HFF-Myc (cell line): ENCODE data around the gene CERK.

Experiments used
- DNase-seq: peaks from one replicate; pipeline ENCODE4 v3.0.0-alpha.2; 2011; ENCODE audit warnings: low read depth; ENCODE audit errors: extremely low read depth
- H3K4me3 ChIP-seq: replicated peaks from 2 replicates; pipeline ENCODE4 v1.5.1; 2011; ENCODE audit warnings: low read depth, mild to moderate bottlenecking, control low read depth, low read length
- TF ChIP-seq, protein P1 (sequence below): IDR thresholded peaks from 2 replicates; pipeline ENCODE4 v1.5.1; 2012; ENCODE audit warnings: mild to moderate bottlenecking, low read depth, low read length, control low read depth; ENCODE audit errors: missing control alignments

The CERK gene

DNA sequence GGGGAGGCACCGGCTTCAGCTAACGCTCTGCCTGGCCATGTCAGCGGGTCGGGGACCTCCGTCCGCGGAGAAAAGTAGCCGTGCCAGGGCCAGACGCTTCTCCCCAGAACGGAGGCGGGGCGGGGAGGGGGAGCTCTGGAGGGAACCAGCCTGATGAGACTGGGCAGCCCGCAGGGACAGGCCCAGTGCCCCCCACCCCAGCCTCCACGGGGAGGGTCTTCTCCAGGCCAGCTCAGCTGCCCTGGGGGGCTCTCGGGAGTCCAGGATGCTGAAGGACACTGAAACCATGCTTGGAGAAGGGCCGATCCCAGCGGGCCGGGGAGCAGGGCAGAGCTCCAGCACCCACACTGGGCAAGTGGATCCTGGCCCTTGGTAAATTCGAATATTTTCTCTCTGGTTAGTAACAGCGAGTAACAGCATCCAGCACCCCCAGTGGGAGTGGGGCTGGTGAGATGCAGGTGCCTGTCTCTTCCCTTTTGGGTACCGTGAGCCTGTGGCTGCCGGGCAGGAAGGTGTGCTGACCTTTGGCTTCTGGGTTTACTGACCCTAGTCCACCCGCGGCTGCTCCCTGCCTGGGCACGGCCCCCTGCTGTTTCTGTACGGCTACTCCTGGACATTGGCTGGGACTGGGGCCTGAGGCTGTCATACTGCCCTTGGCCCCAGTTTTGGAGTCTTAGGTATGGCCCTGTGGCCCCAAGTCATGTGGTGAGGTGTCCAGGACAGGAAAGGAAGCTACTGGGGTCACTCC is 82.0 kb downstream of the CERK start:
- no peak for DNase-seq
- no peak overlapping the region for H3K4me3 ChIP-seq
- TF ChIP-seq, protein P1, sequence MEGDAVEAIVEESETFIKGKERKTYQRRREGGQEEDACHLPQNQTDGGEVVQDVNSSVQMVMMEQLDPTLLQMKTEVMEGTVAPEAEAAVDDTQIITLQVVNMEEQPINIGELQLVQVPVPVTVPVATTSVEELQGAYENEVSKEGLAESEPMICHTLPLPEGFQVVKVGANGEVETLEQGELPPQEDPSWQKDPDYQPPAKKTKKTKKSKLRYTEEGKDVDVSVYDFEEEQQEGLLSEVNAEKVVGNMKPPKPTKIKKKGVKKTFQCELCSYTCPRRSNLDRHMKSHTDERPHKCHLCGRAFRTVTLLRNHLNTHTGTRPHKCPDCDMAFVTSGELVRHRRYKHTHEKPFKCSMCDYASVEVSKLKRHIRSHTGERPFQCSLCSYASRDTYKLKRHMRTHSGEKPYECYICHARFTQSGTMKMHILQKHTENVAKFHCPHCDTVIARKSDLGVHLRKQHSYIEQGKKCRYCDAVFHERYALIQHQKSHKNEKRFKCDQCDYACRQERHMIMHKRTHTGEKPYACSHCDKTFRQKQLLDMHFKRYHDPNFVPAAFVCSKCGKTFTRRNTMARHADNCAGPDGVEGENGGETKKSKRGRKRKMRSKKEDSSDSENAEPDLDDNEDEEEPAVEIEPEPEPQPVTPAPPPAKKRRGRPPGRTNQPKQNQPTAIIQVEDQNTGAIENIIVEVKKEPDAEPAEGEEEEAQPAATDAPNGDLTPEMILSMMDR, result no peak

DNA sequence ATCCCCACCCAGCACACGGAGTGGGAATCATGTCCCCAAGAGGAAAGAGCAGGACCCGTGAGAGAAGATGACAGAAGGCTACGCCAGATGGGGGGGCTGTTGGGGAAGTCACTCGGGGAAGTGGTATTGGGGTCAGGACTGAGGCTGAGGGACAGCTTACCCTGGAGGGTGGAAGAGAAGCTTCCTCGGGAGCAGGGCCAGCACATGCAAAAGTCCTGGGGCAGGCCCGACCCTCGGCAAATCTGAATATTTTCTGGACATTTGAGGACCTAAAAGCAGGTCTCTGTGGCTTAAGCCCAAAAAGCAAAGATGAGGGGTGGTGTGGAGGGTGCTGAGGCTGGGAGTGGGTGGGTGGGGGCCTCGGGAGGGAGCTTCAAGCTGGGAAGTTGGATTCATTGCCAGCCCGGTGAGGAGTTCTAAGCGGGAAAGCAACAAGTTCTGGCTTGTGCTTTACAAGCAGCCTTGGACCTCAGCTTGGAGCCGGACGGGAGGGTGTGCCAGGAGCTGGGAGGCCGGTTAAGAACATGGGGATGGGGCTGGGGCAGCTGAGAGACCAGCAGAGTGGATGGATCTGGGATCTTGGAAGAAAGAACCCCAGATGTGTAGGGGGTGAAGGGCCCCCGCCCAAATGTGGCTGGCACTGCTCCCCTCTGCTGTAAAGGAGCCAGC is 83.0 kb downstream of the CERK start:
- TF ChIP-seq, protein P1, result no peak
- no peak overlapping the region for H3K4me3 ChIP-seq
- no peak for DNase-seq

DNA sequence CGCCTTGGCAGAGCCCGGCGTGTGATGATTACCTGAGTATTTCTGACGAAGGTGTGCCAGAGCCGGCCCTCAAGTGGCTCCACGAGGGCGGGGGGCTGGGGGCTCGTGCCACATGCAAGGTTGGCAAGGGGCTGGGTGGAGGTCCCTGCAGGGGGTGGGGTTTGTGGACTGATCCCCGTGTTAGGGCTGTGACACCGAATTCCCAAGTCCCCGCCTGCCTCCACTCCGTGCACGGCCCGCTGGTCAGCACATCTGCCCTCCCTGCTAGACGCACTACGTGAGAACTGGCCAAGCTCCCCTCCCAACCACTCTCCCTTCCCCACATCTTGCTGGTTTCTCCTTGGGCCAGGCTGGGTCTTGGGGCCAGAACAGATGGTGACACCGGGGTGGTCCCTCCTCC is 83.6 kb downstream of the CERK start:
- no peak overlapping the region for H3K4me3 ChIP-seq
- TF ChIP-seq, protein P1, result no peak
- no peak for DNase-seq

DNA sequence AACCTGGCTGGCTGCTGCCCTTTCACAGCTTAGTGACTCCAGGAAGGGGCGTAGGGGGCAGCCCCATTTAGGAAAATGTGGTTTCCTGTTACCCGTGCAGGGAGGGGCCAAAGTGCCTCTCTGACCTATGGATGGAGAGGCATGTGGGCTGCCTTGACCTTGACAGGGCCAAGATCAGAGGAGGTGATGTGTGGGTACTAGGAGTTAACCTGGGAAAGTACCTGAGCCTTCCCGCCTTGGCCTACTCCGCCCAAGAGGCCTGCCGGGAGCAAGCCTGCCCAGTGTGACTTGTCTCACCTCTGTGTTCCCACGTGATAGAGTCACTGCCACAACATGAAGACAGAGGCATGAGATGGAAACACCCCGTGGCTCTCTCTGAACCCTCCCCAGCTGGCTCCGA is 84.5 kb downstream of the CERK start:
- H3K4me3 ChIP-seq, result no peak overlapping the region
- no peak for DNase-seq
- TF ChIP-seq, protein P1, result no peak

DNA sequence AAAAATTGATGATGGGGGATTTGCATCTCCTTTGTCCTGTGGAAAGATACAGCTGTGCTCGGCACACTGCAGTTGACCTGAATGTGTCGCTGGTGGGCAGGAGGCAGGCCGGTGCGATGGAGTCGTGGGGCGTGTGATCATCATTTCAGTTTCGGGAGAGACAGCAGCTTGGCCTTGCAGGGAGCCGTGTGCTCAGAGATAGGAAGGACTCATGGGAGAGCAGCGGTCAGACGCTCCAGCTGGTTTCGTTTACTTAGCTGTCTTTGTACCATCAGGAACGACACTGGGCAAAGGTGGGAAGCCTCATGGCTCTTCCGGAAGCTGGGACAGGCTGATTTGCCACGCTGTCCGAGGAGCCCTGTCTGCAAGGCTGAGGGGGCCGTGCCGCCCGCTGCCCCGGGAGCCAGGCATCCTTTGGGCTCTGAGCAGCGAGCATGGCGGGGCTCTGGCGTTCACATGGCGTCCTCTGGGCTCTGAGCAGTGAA is 85.2 kb downstream of the CERK start:
- no peak overlapping the region for H3K4me3 ChIP-seq
- TF ChIP-seq, protein P1, result no peak
- DNase-seq, result no peak

DNA sequence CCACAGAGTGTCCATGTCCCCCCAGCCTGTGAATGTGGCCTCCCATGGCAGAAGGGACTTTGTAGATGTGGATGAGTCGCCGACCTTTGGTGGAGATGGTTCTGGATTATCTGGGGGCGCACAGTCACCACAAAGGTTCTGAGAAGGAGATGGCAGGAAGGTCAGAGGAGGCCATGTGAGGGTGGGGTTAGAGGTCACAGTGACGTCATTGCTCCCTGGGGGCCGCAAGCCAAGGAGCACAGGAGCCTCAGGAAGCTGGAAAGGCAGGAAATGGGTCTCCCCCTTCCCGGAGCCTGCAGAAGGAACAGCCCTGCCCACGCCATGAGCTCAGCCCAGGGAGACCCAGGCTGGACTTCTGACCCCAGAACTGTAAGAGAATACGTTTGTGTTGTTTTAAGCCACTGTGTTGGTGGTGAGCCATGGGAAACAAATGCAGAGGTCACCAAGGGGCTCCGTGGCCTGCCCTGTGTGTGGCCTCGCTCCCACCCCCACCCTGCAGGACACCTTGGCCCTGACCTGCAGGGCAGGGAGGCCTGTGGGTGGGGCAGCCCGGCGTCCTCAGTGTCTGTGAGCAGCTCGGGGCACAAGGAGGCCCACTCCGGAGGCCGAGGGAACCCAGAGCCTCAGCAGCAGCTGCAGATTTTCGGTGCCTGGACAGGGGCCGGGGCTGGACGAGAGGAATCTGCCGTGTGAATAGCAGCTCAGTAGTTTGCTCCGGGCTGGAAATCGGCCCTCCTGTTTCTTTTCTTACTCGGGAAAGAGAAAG is 85.8 kb downstream of the CERK start:
- TF ChIP-seq, protein P1, result no peak
- no peak for DNase-seq
- H3K4me3 ChIP-seq, result no peak overlapping the region
